Mononuclear cell (primary cell): ENCODE results near the gene KLHL26. TPM values are rescaled to one million over a fixed set of nuclear protein-coding genes. Genes with fewer than 3 reads are reported as not detected.

Experiments
- H3K27me3 ChIP-seq: 2 replicates; pipeline ENCODE4 v1.6.0; 2011; ENCODE audit warnings: low read length, control low read depth; ENCODE audit not compliant: insufficient read depth
- H3K4me1 ChIP-seq: 2 replicates; pipeline ENCODE4 v1.5.1; 2011; ENCODE audit warnings: mild to moderate bottlenecking, low read length, control low read depth; ENCODE audit not compliant: insufficient read depth
- H3K4me3 ChIP-seq: 2 replicates; pipeline ENCODE4 v1.5.1; 2011; ENCODE audit warnings: mild to moderate bottlenecking, low read length, moderate library complexity
- H3K9me3 ChIP-seq: 2 replicates; pipeline ENCODE4 v1.5.1; 2011; ENCODE audit warnings: low read depth, mild to moderate bottlenecking, control low read depth, low read length
- total RNA-seq: library from RNA; depleted of rRNA; stranded (reverse); fragments of >200 nt; gene quantifications from one replicate; pipeline ENCODE4 v1.2.3, GENCODE V29; 2012

Gene KLHL26
- total RNA-seq, 1 donor, result 8.0 TPM

DNA sequence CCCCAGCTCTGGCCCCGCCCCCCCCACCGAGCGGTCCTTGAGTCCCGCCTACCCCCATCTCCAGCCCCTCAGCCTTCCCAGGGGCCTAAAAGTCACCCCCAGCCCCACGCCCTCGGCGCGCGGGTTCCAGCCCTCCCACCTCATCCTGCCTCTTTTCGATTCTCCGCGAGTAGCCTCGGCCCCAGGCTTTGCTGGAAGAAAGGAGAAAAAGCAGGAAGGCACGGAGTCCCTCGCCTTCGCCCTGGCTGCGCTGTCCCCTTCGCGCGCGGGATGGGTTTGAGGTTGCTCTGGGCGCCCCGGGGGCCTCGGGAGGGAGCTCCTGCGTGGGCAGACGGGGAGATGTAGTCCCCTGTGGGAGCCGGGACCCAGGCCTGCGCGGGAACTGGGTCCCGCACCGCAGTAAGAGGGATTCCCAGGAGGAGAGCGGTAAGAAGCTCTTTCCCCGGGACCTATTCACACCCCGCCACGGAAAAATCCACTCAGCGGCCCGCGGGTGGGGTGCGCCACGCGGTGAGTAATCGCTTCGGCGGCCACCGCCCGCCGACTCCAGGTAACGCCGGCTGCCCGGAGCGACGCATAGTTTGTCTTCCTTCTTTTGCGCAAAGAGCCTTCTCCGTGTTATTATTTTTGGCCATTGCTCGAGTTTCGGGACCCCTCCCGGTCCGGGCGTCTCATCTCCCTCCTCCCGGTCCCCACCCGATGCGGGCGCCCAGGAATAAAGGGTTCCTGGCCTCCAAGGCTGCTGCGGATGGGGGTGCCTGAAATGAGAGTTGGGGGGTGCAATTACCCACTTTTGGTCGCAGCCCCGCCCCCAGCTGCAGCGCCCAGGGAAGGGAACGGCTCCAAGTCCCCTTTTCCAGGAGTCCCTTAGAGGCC lies 29.4 kb upstream of the KLHL26 start:
- no peak overlapping the region for H3K4me3 ChIP-seq
- H3K9me3 ChIP-seq, result no peaks in the 10 kb centered on the region
- H3K4me1 ChIP-seq, result peaks cover 15% of the 10 kb centered on the region
- H3K27me3 ChIP-seq, result peaks cover 78% of the 10 kb centered on the region

DNA sequence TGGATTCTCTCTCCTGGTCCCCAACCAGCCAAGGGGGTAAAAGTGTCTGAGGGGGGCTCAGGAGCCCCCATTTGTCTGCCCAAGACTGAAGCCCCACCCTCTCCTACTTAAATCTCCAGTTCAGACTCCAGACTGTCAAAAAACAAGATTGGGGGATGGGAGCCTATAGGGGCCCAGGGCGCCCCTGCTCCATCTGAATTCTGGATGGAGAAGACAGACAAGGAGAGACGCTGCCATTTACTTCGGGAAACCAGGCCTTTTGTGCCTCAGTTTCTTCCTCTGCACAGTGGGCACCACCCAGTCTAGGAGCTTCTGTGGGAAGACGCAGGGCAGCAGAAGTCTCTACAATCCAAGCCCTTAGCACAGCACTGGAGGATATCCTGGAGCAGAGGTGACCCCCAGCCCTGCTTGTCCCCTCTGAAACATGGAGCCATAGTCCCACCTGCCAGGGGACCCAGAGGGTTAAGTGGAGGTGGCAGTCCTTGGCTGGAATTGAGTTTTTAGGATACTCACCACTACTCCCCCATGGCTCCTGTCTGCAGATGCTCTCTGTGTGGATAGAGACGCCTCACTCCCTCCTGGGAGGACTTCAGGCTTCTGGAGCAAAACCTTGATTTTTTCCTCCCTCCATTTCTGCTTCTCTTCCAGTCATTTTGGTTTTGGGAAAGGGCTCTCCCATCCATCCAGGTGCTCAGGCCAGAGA lies 28.6 kb upstream of the KLHL26 start:
- Histone ChIP-seq H3K9me3 (no peaks in the 10 kb centered on the region), H3K4me1 (peaks cover 16% of the 10 kb centered on the region), H3K4me3 (no peak overlapping the region), H3K27me3 (peaks cover 74% of the 10 kb centered on the region)

DNA sequence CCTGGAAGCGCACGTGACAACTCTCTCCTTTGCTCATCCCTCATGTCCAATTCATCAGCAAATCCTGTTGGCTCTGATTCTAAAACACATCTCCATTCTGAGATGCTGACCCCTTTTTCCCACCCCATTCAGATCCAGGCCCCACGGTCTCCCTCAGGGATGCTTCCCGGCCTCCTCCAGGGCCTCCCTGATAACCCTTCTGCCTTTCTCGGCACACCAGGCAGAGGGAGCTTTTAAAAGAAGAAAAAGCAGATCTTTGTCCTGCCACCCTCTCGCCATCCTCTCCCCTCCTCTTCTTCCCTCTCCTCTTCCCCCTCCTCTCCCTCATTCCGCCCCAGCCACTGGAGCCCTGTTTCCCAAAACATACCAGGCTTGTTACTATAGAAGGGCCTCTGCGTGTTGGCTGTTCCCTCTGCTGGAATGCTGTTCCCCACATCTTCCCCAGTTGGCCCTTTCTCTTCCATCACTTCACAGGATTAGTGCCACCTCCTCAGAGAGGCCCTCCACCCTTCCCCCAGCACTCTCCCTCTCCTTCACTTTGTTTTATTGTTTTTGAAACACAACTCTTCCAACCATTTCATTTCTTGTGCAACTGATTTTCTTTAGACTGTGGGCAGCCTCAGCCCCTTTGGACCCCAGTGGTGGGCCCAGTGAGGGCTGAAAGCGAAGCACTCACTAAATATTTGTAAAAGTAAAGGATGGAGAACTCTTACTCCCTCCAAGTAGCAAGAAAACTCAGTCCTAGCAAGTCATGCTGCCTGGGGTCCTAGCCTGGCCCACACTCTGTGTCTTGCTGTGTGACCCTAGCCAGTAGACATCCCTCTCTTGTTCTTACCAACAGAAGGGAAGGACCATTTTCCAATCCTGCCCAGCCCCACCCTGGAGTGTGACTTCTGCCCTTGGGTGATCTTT lies 27.8 kb upstream of the KLHL26 start:
- H3K27me3 ChIP-seq, result peaks cover 74% of the 10 kb centered on the region
- no peaks in the 10 kb centered on the region for H3K9me3 ChIP-seq
- H3K4me1 ChIP-seq, result peaks cover 16% of the 10 kb centered on the region
- no peak overlapping the region for H3K4me3 ChIP-seq

DNA sequence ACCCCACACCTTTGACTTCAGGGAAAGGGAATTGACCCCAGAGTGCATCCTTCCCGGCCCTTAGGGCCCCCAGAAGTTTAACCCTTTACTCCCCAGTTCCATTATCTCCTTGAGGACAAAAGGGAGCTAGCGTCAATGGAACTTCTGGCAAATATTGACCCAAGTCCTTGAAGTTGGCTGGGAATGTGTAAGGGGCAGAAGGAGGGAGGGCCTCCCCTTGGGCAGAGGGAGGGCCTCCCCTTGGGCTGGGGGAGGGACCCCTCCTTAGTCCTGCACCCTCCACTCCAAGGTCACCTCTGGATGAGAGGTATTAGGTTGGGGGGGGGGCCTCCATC lies 27.1 kb upstream of the KLHL26 start:
- Histone ChIP-seq H3K4me3 (no peak overlapping the region), H3K9me3 (no peaks in the 10 kb centered on the region), H3K4me1 (peaks cover 16% of the 10 kb centered on the region), H3K27me3 (peaks cover 74% of the 10 kb centered on the region)

DNA sequence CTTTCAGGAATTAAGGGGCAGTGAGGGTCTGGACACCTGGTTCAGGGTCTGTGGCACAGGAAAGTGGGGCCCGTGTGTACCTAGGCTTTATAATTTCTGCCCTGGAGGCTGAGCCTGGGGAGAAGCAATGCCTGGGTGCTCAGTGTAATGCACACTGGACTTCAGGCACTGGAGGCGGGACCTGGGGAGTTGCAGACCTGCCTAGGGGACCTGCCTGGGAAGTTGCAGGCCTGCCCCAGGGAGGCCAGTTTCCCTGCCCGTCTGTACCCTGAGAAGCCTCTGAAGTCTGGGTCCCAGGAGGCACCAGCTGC lies 26.6 kb upstream of the KLHL26 start:
- peaks cover 72% of the 10 kb centered on the region for H3K27me3 ChIP-seq
- H3K4me3 ChIP-seq, result no peak overlapping the region
- peaks cover 16% of the 10 kb centered on the region for H3K4me1 ChIP-seq

DNA sequence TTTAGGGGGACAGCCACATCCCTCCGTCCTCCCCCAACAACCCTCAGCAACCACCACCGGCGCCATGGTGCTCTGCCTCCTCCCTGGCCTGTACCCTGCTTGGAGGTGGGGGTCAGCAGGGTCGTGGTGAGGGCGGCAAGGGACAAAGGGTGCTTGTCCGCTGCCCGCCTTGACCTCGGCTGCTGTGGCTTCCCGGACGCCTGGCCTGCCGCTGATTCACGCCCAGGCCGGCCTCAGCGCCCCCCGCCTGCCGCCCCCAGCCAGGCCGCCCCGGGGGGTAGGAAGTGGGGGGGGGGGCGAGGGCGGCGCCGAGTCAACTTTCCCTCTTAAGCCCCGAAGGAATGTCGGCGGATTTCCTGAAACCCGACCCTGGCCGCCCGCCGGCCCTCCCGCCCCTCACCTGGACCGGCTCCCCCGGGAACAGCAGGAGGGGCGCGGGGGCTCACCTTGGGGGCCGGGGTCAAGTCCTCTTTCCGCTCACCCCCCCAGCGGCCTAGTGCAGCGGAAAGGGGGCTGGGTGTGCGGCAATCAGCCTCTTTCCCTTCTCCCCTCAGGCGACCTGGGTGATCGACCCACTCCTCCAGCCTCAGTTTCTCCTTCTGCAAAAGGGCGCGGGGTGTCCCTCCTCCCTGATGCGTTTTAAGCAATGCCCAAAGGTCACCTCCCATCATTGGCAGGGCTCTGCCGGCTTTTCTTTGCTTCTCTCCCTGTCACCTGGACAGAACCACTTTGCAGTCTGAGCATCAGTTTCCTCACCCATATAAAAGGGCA lies 26.1 kb upstream of the KLHL26 start:
- peaks cover 16% of the 10 kb centered on the region for H3K4me1 ChIP-seq
- H3K27me3 ChIP-seq, result peaks cover 69% of the 10 kb centered on the region
- H3K9me3 ChIP-seq, result no peaks in the 10 kb centered on the region
- no peak overlapping the region for H3K4me3 ChIP-seq

More for the DNA sequence above, 26.6 kb upstream of the KLHL26 start:
- H3K9me3 ChIP-seq, result no peaks in the 10 kb centered on the region

DNA sequence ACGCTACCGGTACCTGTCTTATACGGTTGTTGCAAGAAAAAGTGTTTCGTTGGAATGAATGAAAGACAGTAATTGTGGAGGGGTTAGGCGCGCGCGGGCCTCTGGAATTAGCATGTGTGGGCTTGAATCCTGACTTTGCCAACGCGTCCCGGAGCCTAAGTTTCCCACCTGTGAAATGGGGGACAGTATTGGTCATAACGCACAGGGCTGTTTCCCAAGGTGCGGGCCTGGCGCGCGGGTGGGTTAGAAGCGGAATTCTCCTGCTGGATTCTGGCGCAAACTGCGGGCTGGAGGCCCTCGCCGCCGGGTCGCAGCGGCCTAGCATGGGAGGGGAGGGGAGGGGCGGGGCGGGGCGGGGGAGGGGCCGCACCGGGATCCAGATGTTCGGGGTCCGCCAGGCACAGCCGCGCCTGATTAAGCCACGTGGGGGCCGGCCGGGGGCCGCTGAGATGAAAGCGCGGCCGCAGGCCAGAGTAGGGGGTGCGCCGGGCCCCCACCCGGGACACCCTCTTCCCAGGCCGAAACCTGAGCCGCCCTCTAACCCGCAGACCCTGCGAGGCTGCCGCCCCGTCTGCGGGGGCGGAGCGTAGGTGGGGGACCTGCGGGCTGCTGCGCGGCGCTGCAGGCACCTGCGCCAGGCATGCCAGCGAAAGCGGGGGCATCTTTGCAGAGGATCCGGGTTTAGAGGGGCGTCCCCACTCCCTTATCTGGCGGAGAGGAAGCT lies 25.3 kb upstream of the KLHL26 start:
- peaks cover 72% of the 10 kb centered on the region for H3K27me3 ChIP-seq
- no peaks in the 10 kb centered on the region for H3K9me3 ChIP-seq
- peaks cover 16% of the 10 kb centered on the region for H3K4me1 ChIP-seq
- H3K4me3 ChIP-seq, result no peak overlapping the region

DNA sequence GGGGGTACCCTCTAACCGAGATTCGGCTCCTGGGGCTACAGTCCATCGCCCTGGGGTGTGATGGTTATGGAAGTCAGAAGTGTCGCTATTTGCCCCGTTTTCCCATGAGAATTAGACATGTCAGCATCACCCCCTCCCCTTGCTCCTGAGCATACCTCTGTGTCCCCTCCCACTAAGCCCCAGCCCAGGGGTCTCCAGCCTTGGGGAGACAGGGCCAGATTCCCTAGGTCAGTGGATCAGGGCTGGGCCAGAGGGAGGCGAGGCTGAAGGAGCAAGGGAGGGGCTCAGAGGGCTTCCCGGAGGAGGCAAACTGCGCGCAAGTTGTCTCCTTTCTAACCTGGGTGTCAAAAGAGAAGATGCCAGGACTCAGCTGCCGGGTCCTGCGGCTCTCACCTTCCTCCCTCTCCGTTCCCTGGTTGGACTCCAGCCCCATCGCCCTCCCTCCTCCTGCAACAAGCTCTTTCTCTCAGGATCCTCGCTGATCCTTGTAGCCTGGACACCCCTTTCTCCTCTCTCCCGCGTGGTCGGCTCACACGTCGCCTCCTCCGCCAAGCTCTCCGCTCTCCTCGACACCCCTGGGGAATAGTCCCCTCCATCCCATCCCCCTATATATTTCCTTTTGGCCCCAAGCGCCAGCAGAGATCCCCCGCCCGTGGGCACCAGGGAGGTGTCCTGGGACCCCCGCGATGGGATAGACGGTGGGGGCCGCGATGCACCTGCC lies 24.6 kb upstream of the KLHL26 start:
- Histone ChIP-seq H3K4me1 (peaks cover 16% of the 10 kb centered on the region), H3K9me3 (no peaks in the 10 kb centered on the region), H3K27me3 (peaks cover 72% of the 10 kb centered on the region), H3K4me3 (no peak overlapping the region)

DNA sequence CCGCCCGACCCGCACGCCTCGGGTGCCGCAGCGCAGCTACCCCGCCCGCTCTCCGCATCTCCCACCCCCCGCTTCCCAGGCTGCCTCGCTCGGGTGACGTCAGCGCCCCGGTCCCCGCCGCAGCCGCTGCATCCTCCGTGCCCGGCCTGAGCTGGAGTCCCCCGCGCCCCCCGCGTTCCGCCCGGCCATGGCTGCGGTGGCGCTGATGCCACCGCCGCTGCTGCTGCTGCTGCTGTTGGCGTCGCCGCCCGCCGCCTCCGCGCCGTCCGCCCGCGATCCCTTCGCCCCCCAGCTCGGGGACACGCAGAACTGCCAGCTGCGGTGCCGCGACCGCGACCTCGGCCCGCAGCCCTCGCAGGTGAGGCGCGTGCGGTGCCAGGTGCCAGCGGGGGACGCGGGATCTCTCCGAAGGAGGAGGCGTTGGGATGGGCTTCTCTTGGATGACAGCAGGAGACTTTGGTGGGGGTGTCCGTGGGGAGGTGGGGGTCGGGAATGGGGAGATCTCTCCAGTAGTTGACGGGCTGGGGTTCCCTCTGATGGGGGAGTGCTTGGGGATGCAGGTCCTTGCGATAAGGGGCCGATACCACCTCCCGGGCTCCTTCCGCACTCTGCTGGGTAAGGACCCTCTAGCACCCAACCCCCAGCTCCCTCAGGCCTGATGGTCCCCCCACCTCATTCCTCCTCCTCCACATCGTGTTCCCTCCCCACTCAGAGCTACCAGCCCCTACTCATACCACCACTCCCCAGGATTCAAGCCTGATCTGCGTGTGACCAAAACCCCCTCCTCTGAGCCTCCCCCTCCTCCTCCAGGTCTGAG lies 23.8 kb upstream of the KLHL26 start, which contains the start of gene TMEM59L:
TMEM59L (plus strand) TSS at position 99 of the 817 bp plus-strand sequence; CDS start at position 188, 89 bp downstream.
- no peak within 1 kb of the TSS for H3K4me3 ChIP-seq
- H3K9me3 ChIP-seq, result no peaks in the 10 kb centered on the region
- peaks cover 9% of the 10 kb centered on the region for H3K4me1 ChIP-seq
- peaks cover 65% of the 10 kb centered on the region for H3K27me3 ChIP-seq

DNA sequence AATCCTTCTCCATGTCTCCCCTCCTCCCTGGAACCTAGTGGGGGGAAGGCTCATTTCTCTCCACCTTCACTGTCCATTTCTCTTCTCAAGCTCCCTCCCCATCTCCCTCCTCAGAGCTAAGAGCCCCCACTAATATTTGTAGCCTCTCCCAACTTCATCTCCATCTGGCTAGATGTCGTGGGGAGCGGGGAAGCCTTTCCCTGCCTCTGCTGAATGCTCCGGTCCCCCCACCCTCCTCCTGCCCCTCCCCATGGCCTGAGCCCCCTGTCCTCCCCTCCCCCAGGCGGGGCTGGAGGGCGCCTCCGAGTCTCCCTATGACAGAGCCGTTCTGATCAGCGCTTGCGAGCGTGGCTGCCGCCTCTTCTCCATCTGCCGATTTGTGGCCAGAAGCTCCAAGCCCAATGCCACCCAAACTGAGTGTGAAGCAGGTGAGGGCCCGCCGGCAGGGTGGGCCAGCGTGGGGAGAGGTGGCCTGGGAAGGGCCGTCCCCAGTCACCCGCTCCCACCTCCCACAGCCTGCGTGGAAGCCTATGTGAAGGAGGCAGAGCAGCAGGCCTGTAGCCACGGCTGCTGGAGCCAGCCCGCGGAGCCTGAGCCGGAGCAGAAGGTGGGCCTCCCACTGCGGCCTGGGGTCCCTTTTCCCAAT lies 23.1 kb upstream of the KLHL26 start:
- no peaks in the 10 kb centered on the region for H3K9me3 ChIP-seq
- H3K4me1 ChIP-seq, result peaks cover 9% of the 10 kb centered on the region
- H3K27me3 ChIP-seq, result peaks cover 57% of the 10 kb centered on the region
- no peak overlapping the region for H3K4me3 ChIP-seq

DNA sequence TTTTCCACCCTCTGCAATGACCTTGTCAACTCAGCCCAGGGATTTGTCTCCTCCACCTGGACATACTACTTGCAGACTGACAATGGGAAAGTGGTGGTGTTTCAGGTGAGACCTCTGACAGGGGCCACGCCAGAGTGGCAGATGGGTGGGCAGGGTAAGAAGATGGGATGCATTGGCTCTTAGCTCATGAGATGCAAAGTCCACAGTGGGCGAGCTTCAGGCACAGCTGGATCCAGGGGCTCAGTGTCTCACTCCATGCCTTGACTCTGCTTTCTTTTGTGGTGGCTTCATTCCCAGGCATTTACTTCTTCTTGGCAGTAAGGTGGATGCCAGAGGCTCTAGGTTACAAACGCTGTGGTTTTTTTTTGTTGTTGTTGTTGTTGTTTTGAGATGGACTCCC lies 20.8 kb upstream of the KLHL26 start:
- H3K4me3 ChIP-seq, result no peak overlapping the region
- peaks cover 37% of the 10 kb centered on the region for H3K27me3 ChIP-seq
- H3K4me1 ChIP-seq, result peaks cover 9% of the 10 kb centered on the region
- no peaks in the 10 kb centered on the region for H3K9me3 ChIP-seq

DNA sequence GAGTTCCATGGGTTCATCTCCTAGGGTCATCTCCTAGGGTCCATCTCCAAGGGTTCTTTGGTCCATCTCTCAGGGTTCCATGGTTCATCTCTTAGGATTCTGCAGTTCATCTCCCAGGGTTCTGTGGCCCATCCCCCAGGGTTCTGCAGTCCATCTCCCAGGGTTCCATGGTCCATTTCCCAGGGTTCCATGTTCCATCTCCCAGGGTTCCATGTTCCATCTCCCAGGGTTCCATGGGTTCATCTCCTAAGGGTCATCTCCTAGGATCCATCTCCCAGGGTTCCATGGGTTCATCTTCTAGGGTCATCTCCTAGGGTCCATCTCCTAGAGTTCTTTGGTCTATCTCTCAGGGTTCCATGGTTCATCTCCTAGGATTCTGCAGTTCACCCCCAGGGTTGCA lies 19.3 kb upstream of the KLHL26 start:
- no peaks in the 10 kb centered on the region for H3K4me1 ChIP-seq
- H3K4me3 ChIP-seq, result no peak overlapping the region
- H3K27me3 ChIP-seq, result peaks cover 24% of the 10 kb centered on the region
- H3K9me3 ChIP-seq, result no peaks in the 10 kb centered on the region
